Left hindlimb (tissue), 1 donor: ENCODE results near the gene TFIP11.

Source experiments
- DNase-seq: peaks from one replicate; pipeline ENCODE4 v3.0.0-alpha.2; 2018

Gene TFIP11

GRCh38 chr22:26445577-26446275 lies 66.5 kb downstream of the TFIP11 start:
- no peak for DNase-seq

- no peak for DNase-seq
Measured at GRCh38 chr22:26444777-26445176, 67.5 kb downstream of the TFIP11 start.

- no peak for DNase-seq
Measured at GRCh38 chr22:26443901-26444690, 68.2 kb downstream of the TFIP11 start.

- DNase-seq = no peak
Measured at GRCh38 chr22:26442086-26442756, 70.1 kb downstream of the TFIP11 start.
